Mononuclear cell (primary cell): ENCODE measurements around the gene TTC36. TPM values are rescaled to one million over a fixed set of nuclear protein-coding genes. Genes with fewer than 3 reads are reported as not detected.
"Not testable (repeated sequence)": the region's sequence is repeated elsewhere in the genome, so short reads cannot be mapped to it uniquely, and the experiment has no call there.

Source experiments
- H3K27me3 ChIP-seq: 2 replicates; pipeline ENCODE4 v1.6.0; 2011; ENCODE audit warnings: low read length, control low read depth; ENCODE audit not compliant: insufficient read depth
- H3K4me1 ChIP-seq: 2 replicates; pipeline ENCODE4 v1.5.1; 2011; ENCODE audit warnings: mild to moderate bottlenecking, low read length, control low read depth; ENCODE audit not compliant: insufficient read depth
- H3K4me3 ChIP-seq: 2 replicates; pipeline ENCODE4 v1.5.1; 2011; ENCODE audit warnings: mild to moderate bottlenecking, low read length, moderate library complexity
- H3K9me3 ChIP-seq: 2 replicates; pipeline ENCODE4 v1.5.1; 2011; ENCODE audit warnings: low read depth, mild to moderate bottlenecking, control low read depth, low read length
- total RNA-seq: library from RNA; depleted of rRNA; stranded (reverse); fragments of >200 nt; gene quantifications from one replicate; pipeline ENCODE4 v1.2.3, GENCODE V29; 2012

The TTC36 gene
- not detected for total RNA-seq

- H3K4me3 ChIP-seq, result no peak within 1 kb of the TSS
- H3K9me3 ChIP-seq, result no peaks in the 10 kb centered on the region
- peaks cover 3% of the 10 kb centered on the region for H3K27me3 ChIP-seq
- peaks cover 39% of the 10 kb centered on the region for H3K4me1 ChIP-seq
Measured at GRCh38 chr11:118527109-118527508, at the start of gene TTC36. Gene TTC36, plus strand, starts transcription at chr11:118527474. Its CDS starts 21 bp downstream, at chr11:118527495.

DNA sequence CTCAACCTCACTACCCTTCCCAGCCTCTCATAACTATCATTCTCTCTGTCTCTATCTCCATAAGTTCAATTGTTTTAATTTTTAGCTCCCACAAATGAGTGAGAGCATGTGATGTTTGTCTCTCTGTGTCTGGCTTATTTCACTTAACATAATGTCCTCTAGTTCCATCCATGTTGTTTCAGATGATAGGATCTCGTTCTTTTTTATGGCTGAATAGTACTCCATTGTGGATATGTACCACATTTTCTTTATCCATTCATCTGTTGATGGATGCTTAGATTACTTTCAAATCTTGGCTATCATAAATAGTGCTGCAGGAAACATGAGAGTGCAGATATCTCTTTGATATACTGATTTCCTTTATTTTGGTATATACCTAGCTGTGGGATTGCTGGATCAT lies 46.0 kb upstream of the TTC36 start:
- not testable (repeated sequence) for H3K4me3 ChIP-seq, H3K4me1 ChIP-seq, H3K9me3 ChIP-seq, H3K27me3 ChIP-seq

DNA sequence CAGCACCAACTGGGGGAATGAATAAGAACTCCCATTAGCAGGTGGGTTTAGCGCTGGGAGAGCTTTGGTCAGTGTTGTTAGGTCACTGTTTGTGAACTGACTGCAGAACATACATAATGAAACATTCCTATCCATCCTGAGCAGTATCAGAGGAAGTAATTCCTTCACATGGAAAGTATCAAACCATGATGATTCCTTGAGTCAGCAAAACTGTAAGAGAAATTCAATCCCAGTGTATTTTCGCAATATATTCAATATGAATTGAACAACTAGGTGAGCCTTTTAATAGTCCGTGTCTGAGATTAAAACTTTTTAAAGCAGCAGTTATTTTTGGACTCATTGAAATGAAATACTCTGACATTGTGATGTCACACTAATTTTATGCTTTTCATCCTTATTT lies 42.9 kb upstream of the TTC36 start:
- Histone ChIP-seq H3K9me3 (no peaks in the 10 kb centered on the region), H3K4me1 (no peaks in the 10 kb centered on the region), H3K4me3 (no peak overlapping the region), H3K27me3 (no peaks in the 10 kb centered on the region)

DNA sequence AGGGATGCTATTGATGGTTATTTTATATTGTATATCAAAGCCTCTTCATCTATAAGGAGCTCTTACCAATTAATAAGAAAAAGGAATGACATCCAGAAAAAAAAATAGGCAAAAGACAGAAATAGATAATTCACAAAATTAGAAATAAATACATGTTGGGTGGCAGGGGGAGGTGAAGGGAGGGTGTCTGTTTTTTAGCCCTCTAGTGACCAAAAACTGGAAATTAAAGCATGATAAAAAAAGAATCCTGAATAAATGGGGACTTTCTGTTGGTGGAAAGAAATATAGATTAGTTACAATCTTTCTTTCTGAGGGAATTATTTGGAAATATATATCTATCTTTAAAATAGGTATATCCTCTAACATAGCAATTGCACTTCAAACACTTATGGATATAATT lies 42.0 kb upstream of the TTC36 start:
- Histone ChIP-seq H3K4me3 (no peak overlapping the region), H3K27me3 (no peaks in the 10 kb centered on the region), H3K9me3 (no peaks in the 10 kb centered on the region), H3K4me1 (no peaks in the 10 kb centered on the region)

- Histone ChIP-seq H3K4me3 (no peak overlapping the region), H3K4me1 (no peaks in the 10 kb centered on the region), H3K9me3 (no peaks in the 10 kb centered on the region), H3K27me3 (no peaks in the 10 kb centered on the region)
Measured at GRCh38 chr11:118488480-118489109, 38.7 kb upstream of the TTC36 start.

DNA sequence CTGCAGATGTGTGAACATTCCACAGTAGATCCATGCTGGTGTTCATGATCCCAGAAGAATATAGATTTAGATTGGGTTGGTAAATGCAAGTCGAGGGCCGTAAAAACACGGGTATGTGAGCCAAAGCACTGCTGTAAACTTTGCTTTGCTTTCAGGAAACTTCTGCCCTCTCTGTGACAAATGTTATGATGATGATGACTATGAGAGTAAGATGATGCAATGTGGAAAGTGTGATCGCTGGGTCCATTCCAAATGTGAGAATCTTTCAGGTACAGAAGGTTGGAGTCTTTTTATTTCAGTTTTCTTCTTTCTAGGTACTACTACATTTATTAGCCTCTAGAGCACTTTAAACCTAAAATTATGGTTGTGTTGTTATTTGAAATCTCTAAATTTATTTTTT lies 36.2 kb upstream of the TTC36 start:
- Histone ChIP-seq H3K9me3 (no peaks in the 10 kb centered on the region), H3K4me1 (no peaks in the 10 kb centered on the region), H3K27me3 (no peaks in the 10 kb centered on the region), H3K4me3 (no peak overlapping the region)

DNA sequence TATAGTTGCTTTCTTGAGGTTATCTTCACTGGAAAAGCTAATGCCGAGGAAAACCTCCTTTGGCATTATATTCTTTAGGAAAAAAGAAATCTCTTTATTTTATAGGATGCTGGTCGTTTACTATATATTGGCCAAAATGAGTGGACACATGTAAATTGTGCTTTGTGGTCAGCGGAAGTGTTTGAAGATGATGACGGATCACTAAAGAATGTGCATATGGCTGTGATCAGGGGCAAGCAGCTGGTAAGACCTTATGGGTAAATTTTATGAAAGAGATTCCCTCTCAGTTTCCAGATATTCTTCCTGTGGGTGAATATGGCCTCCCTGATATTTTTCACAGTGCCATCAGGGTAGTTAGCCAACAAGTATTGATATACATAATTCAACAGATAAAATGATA lies 29.4 kb upstream of the TTC36 start:
- no peaks in the 10 kb centered on the region for H3K4me1 ChIP-seq
- H3K27me3 ChIP-seq, result no peaks in the 10 kb centered on the region
- no peaks in the 10 kb centered on the region for H3K9me3 ChIP-seq
- H3K4me3 ChIP-seq, result no peak overlapping the region

DNA sequence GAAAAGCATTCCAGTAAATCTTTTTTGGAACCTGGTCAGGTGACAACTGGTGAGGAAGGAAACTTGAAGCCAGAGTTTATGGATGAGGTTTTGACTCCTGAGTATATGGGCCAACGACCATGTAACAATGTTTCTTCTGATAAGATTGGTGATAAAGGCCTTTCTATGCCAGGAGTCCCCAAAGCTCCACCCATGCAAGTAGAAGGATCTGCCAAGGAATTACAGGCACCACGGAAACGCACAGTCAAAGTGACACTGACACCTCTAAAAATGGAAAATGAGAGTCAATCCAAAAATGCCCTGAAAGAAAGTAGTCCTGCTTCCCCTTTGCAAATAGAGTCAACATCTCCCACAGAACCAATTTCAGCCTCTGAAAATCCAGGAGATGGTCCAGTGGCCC lies 24.1 kb upstream of the TTC36 start:
- Histone ChIP-seq H3K27me3 (no peaks in the 10 kb centered on the region), H3K4me1 (no peaks in the 10 kb centered on the region), H3K4me3 (no peak overlapping the region), H3K9me3 (no peaks in the 10 kb centered on the region)

- H3K4me1 ChIP-seq, result peaks cover 3% of the 10 kb centered on the region
- H3K27me3 ChIP-seq, result no peaks in the 10 kb centered on the region
- no peaks in the 10 kb centered on the region for H3K9me3 ChIP-seq
- no peak overlapping the region for H3K4me3 ChIP-seq
Measured at GRCh38 chr11:118511601-118512000, 15.7 kb upstream of the TTC36 start.

DNA sequence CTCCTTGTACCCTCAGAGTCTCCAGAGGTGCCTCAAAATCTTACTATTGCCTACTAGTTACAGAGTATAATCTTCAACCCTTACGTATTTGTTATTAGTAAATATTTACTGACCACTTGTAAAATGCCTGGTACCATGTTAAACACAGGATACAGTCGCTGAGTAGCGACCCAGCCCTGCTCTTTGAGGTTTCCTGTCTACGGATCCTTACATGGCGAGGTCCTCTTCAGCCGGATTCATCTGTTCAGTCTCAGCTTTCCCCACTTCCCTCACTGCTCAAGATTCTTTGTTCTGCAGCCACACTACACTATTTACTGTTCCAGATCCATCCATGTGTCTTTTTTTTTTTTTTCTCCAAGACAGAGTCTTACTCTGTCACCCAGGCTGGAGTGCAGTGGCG lies 13.2 kb upstream of the TTC36 start:
- Histone ChIP-seq H3K27me3 (no peaks in the 10 kb centered on the region), H3K4me3 (no peak overlapping the region), H3K9me3 (no peaks in the 10 kb centered on the region), H3K4me1 (peaks cover 3% of the 10 kb centered on the region)

DNA sequence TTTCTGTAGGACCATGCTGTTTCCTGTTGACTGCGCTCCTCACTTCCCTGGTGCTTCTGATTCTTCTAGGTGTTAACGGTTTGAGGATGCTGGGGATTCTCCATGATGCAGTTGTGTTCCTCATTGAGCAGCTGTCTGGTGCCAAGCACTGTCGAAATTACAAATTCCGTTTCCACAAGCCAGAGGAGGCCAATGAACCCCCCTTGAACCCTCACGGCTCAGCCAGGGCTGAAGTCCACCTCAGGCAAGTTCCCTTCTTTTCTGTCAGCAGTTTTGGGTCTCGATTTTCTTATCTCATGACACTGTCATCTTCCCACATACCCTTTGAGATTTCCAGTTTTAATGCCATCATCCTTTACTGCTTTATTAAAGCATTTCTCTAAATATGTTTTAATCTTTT lies 7.7 kb upstream of the TTC36 start:
- no peaks in the 10 kb centered on the region for H3K9me3 ChIP-seq
- H3K27me3 ChIP-seq, result no peaks in the 10 kb centered on the region
- peaks cover 5% of the 10 kb centered on the region for H3K4me1 ChIP-seq
- H3K4me3 ChIP-seq, result no peak overlapping the region

- Histone ChIP-seq H3K9me3 (no peaks in the 10 kb centered on the region), H3K27me3 (no peaks in the 10 kb centered on the region), H3K4me1 (peaks cover 14% of the 10 kb centered on the region), H3K4me3 (no peak overlapping the region)
Measured at GRCh38 chr11:118521892-118522311, 5.4 kb upstream of the TTC36 start.

- H3K27me3 ChIP-seq, result no peaks in the 10 kb centered on the region
- no peak overlapping the region for H3K4me3 ChIP-seq
- H3K4me1 ChIP-seq, result peaks cover 14% of the 10 kb centered on the region
- no peaks in the 10 kb centered on the region for H3K9me3 ChIP-seq
Measured at GRCh38 chr11:118522571-118523072, 4.7 kb upstream of the TTC36 start.

GRCh38 chr11:118524356-118524755 lies 2.9 kb upstream of the TTC36 start:
- H3K4me1 ChIP-seq, result peaks cover 14% of the 10 kb centered on the region
- no peak overlapping the region for H3K4me3 ChIP-seq
- no peaks in the 10 kb centered on the region for H3K9me3 ChIP-seq
- no peaks in the 10 kb centered on the region for H3K27me3 ChIP-seq

GRCh38 chr11:118524757-118525470 lies 2.4 kb upstream of the TTC36 start:
- Histone ChIP-seq H3K4me1 (peaks cover 20% of the 10 kb centered on the region), H3K9me3 (no peaks in the 10 kb centered on the region), H3K4me3 (no peak overlapping the region), H3K27me3 (no peaks in the 10 kb centered on the region)

DNA sequence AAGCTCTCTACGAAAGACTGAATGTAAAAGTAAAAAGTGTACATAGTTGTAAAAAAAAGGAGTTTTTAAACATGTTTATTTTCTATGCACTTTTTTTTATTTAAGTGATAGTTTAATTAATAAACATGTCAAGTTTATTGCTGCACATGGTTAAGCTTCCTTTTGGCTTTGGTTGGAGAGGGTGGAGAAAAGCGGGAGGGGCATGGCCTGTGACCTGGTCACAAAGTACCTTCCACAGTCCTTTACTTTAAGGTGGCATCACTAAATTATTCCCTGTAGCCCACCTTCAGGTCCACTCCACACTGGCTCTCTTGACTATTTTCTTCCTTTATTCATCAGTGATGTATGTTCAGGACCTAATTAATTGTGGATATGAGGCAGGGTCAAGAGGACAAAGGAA lies 586 bp upstream of the TTC36 start:
- peaks cover 36% of the 10 kb centered on the region for H3K4me1 ChIP-seq

More for the DNA sequence above, 586 bp upstream of the TTC36 start:
- H3K27me3 ChIP-seq, result peaks cover 3% of the 10 kb centered on the region
- H3K9me3 ChIP-seq, result no peaks in the 10 kb centered on the region
- no peak overlapping the region for H3K4me3 ChIP-seq
